Renal cortex interstitium (tissue), 11 donors: ENCODE measurements around the gene PKN2. TPM values are rescaled to one million over a fixed set of nuclear protein-coding genes. Genes with fewer than 3 reads are reported as not detected.
A peak's percentile ranks its signal among the peaks of the same experiment; 100 is the strongest.
"Not testable (repeated sequence)": the region's sequence is repeated elsewhere in the genome, so short reads cannot be mapped to it uniquely, and the experiment has no call there.

ENCODE experiments used
- DNase-seq, 11 donors: peaks; one replicate each; pipeline ENCODE4 v3.0.0-alpha.2; 2013; ENCODE audit warnings: low read depth in 9 of 11, low spot score in 4 of 11; ENCODE audit errors: extremely low read depth in 1 of 11
- polyA plus RNA-seq, 3 donors: library from polyadenylated mRNA; unstranded; fragments of 120-200 nt; gene quantifications; one replicate each; pipeline ENCODE4 v1.2.1, GENCODE V29; 2013; ENCODE audit not compliant: insufficient read length in 3 of 3

The PKN2 gene
- polyA plus RNA-seq, 3 donors, result 57.7 to 78.7 (median 72.3) TPM

DNA sequence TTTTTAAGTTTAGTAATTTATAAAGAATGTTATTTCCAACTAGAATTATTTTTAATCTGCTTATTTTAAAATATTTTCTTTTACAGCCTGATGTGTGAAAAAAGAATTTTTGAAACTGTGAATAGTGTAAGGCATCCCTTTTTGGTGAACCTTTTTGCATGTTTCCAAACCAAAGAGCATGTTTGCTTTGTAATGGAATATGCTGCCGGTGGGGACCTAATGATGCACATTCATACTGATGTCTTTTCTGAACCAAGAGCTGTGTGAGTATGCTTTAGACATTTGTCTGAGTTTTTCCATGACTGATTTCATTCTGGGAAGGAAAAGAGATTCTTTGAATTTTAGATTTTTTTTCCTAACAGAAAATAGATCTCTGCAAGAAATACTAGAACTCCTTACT, 129.4 kb downstream of the PKN2 start:
- peak in 1 of 11 donors; percentile 9 for DNase-seq

GRCh38 chr1:88819642-88820041, 135.6 kb downstream of the PKN2 start:
- not testable (repeated sequence) for DNase-seq

DNA sequence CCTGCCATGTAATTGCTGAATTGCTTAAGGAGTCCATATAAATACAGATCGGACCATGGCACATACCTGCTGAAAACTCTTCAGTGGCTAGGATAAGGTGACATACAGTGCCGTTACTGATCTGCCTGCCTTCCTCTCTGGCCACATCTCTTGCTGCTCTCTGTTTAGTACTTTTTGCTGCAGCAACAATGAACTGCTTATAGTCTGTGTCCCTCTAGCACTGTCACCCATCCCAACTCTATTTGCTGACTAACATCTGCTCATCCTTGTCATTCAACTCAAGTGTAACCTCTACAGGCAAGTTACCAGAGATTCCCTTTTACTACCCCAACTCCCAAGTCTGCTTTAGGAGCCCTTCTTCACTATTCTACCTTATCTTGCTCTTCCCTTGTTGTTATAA, 141.6 kb downstream of the PKN2 start:
- DNase-seq, result no peak

DNA sequence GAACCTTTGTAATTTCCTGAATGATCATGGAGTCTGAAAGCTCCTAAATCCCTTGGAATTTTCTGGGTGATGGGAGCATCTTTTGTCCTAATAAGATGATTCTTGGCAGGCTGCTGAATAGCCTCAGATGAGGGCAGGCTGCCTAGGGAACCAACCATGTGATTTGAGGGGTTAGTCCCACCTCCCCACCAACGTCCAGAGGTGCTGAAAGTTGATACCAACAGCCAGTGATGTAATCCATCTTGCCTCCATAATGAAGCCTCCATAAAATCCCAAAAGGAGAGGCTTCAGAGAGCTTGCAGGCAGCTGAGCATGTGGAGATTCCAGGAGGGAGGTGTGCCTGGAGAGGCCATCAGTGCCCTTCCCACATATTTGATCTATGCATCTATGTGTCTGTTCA, 163.6 kb downstream of the PKN2 start:
- no peak for DNase-seq

DNA sequence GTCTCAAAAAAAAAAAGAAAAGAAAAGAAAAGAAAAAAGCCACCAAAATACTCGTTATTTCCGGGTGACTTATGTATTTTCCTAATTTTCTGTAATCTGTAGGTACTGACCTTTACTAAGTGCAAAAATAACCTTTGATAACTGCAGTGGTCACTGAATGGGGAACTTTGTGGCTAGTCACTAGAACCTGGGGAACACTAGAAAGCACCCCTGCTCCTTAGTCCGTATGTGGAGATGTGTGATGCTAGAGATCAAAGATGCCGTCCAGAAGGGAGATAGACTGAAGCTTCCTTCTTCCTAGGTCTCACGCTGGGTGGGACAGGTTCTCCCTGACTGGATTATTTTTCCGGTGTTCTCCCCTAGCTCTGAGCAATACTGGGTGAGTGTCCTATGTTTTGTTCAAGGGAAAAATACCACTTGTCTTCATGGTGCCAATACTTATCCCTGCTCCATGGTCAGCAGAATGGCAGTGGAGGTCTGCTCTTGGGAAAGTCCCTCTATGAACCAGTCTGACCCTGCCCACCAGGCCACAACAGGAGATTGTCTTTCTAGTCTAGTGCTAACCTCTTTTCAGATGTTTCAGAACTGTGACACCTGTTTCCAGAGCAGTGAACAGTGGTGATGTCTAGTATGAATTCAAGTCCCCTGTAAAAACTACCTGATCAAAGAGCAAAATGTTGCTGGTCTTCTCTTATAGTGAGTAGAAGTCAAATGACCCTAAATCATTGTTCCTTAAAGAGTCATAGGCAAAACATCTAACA, 167.4 kb downstream of the PKN2 start:
- DNase-seq, result no peak

DNA sequence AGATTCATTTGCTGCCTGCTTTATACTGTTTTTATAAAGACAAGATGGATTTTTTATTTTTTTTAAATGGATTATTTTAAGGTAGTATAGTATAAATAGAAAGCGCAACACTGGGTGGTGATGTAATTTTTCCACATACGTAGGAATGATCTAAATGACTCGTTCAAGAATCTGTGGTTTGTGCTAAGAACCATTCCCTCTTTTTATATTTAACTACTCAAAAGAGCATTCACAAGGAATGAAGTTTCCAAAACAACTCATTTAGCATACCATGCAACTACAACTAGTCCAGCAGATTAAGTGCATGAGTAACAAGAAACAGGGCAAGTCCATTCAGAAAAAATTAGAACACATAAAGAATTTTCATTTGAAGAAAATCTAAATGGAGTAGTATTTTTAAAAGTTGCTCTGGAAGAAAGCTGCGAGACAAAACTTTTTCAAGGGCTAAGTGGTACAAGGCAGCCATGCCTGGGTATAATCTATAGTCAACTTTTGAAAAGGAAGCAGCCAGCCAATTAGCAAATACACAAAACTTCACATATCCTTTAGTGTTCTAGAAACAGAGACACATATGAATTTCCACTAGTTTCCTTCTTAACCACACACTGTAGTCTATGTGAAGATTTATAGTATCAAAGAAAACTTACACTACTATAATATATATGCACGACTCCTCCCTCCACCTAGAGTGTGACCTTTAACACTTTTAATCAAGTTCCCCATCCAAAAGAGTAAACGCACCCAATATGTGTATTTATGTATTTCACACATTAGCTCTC, 183.9 kb downstream of the PKN2 start:
- DNase-seq, result no peak

DNA sequence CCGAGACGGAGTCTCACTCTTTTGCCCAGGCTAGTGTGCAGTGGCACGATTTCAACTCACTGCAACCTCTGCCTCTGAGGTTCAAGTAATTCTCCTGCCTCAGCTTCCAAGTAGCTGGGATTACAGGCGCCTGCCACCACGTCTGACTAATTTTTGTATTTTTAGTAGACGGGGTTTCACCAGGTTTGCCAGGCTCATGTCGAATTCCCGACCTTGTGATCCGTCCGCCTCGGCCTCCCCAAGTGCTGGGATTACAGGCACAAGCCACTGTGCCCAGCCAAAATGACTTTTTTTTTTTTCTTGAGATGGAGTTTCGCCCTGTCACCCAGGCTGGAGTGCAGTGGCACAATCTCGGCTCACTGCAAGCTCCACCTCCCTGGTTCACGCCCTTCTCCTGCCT, 185.6 kb downstream of the PKN2 start:
- DNase-seq, result not testable (repeated sequence)

- no peak for DNase-seq
These were observed 189.8 kb downstream of the PKN2 start for GRCh38 chr1:88873737-88874349.

DNA sequence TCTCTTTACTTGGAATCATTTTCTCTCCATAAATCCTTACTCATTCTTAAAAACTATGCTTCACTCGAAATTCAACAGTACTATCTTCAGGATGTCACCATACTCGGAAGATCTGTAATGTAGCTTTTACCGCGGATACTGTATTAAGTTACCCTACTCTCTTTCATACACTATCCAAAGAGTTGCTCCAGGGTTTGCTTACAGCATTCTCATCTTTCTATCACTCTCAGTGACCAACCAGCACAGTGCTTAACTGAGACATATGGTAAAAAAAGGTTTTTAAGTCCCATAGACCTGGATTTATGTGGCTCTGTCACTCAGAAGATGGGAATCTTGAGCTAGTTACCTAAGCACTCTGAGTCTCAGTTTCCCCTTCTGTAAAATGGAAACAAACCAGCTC, 191.5 kb downstream of the PKN2 start:
- no peak for DNase-seq

DNA sequence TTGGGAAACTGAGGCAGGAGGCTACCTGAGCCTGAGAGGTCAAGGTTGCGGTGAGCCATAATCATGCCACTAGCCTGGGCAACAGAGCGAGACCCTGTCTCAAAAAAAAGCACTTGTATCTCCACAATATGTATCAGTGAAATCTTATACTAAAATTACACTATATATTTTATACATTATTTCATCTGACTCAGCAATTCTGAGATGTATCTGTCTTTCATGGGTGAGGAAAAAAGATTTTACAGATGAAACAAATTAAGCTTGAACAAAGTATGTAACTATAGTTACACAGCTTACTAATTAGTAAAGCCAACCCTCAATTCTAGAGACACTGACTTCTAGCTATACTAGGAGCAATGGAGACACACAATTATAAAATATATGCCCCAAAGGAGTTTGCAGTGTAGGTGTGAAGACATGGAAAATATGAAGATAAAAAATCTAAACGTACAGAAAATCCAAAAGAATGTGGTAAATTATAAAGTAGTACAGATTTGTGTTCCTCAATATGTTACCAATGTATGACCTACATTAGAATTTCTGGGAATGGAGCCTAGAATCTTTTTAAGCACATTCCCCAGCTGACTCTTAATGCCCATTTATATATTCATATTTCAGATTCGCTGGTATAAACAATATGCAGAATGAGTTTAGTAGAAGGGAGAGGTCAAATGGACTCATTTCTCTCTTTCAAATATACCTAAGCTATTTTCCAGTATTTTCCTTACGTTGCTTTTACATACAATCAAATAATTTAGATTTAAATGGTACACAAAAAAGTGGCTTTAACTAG, 192.7 kb downstream of the PKN2 start:
- no peak for DNase-seq

- peak in 1 of 11 donors; percentile 9 for DNase-seq
These were observed 193.3 kb downstream of the PKN2 start for GRCh38 chr1:88877382-88877825.

- DNase-seq, result no peak
These were observed 193.8 kb downstream of the PKN2 start for GRCh38 chr1:88877911-88878310.

- DNase-seq, result no peak
These were observed 194.7 kb downstream of the PKN2 start for GRCh38 chr1:88878731-88879130.

- DNase-seq, result not testable (repeated sequence)
These were observed 196.6 kb downstream of the PKN2 start for GRCh38 chr1:88880717-88881116.

DNA sequence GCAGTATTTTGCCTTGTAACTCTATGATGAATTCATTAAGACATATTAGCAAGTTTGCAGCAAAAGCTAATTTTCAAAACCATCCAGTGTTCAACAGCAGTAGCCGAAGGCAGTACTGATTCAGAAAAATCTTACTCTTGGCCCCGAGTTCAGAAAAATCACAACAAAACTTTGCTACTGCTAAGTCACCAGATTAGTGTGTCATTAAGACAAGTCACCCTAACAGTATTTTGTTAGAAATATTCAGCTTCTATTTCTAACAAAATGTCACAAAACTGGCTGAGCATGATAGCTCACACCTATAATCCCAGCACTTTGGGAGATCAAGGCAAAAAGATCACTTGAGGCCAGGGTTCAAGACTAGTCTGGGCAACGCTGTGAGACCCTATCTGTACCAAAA, 199.1 kb downstream of the PKN2 start:
- no peak for DNase-seq
